NCI-H2029 treated with DMSO at 0.1 percent for 48 hours (cell line): ENCODE data around the gene NFASC.
A peak's percentile ranks its signal among the peaks of the same experiment; 100 is the strongest.

Experiments
- DNase-seq: peaks from one replicate; lab custom pipeline; 2025; lab: John Stamatoyannopoulos, UW

Gene NFASC

GRCh38 chr1:205041998-205042910 is 171.6 kb downstream of the NFASC start:
- no peak for DNase-seq

- DNase-seq, result no peak
Observed at GRCh38 chr1:205042911-205043806, 172.5 kb downstream of the NFASC start, which contains the start of gene CNTN2. Gene CNTN2 (plus strand): TSS chr1:205043212. CDS start chr1:205053186, 9,974 bp downstream.

- DNase-seq, result no peak
Observed at GRCh38 chr1:205043866-205044265, 173.2 kb downstream of the NFASC start.

GRCh38 chr1:205044741-205045140 is 174.1 kb downstream of the NFASC start:
- DNase-seq, result no peak

- DNase-seq, result no peak
Observed at GRCh38 chr1:205045146-205045545, 174.5 kb downstream of the NFASC start.

GRCh38 chr1:205046870-205047269 is 176.2 kb downstream of the NFASC start:
- DNase-seq, result no peak

GRCh38 chr1:205047764-205048231 is 177.1 kb downstream of the NFASC start:
- no peak for DNase-seq

- no peak for DNase-seq
Observed at GRCh38 chr1:205048382-205048781, 177.7 kb downstream of the NFASC start.

GRCh38 chr1:205049479-205049878 is 178.8 kb downstream of the NFASC start:
- DNase-seq, result no peak

GRCh38 chr1:205052690-205053089 is 182.0 kb downstream of the NFASC start:
- DNase-seq, result no peak

- DNase-seq, result no peak
Observed at GRCh38 chr1:205053296-205053695, 182.6 kb downstream of the NFASC start.

- DNase-seq, result no peak
Observed at GRCh38 chr1:205054013-205054412, 183.4 kb downstream of the NFASC start.

GRCh38 chr1:205056188-205056611 is 185.5 kb downstream of the NFASC start:
- DNase-seq, result no peak

- no peak for DNase-seq
Observed at GRCh38 chr1:205056956-205057568, 186.4 kb downstream of the NFASC start.

- DNase-seq, result no peak
Observed at GRCh38 chr1:205057808-205058575, 187.3 kb downstream of the NFASC start.

- DNase-seq, result no peak
Observed at GRCh38 chr1:205058853-205059252, 188.2 kb downstream of the NFASC start.

GRCh38 chr1:205059660-205060059 is 189.0 kb downstream of the NFASC start:
- no peak for DNase-seq

- DNase-seq, result no peak
Observed at GRCh38 chr1:205060746-205061145, 190.1 kb downstream of the NFASC start.

- DNase-seq, result no peak
Observed at GRCh38 chr1:205061227-205061626, 190.6 kb downstream of the NFASC start.

- peak; percentile 54 for DNase-seq
Observed at GRCh38 chr1:205061665-205062069, 191.0 kb downstream of the NFASC start.

GRCh38 chr1:205062319-205062718 is 191.7 kb downstream of the NFASC start:
- no peak for DNase-seq
